MG63 (cell line): ENCODE data around the gene SYT1. TPM values are rescaled to one million over a fixed set of nuclear protein-coding genes. Genes with fewer than 3 reads are reported as not detected.

Source experiments
- DNase-seq: peaks from one replicate; pipeline ENCODE4 v3.0.0-alpha.2; 2020
- H3K27me3 ChIP-seq: fragments of 250-450 bp; sonication (Bioruptor Pico); 2 replicates; pipeline ENCODE4 v1.5.1; 2020; ENCODE audit warnings: mild to moderate bottlenecking, moderate library complexity
- H3K36me3 ChIP-seq: fragments of 250-450 bp; sonication (Bioruptor Pico); 2 replicates; pipeline ENCODE4 v1.5.1; 2020; ENCODE audit warnings: mild to moderate bottlenecking, moderate library complexity
- H3K4me3 ChIP-seq: fragments of 250-450 bp; sonication (Bioruptor Pico); 2 replicates; pipeline ENCODE4 v1.5.1; 2020; ENCODE audit warnings: mild to moderate bottlenecking, moderate library complexity
- H3K9me3 ChIP-seq: fragments of 250-450 bp; sonication (Bioruptor Pico); 2 replicates; pipeline ENCODE4 v1.5.1; 2020; ENCODE audit warnings: mild to moderate bottlenecking, moderate library complexity
- total RNA-seq: library from RNA; depleted of rRNA; stranded (reverse); fragments of >200 nt; shearing (Covaris generic); gene quantifications from 2 replicates; pipeline ENCODE4 v1.2.3, GENCODE V29; 2014; ENCODE audit warnings: low replicate concordance

The SYT1 gene
- total RNA-seq, 1 experiment from 2014 or later = not detected

DNA sequence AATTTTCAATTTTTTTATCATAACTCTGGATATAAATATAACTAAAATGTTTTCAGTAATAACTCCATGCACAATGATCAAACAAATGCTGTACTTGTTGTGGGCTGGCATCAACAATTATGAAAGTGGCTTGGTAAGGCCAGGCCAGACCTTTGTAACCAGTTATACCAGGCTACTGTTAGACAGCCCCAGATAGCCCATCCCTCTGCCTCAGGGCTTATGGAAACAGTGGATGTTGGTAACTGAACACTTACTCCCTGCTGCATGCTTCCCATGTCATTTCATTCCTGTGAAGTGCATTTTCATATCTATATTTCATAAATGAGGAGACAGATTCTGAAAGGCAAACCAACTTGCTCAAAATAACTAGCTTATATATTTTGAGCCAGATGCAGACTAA, 195.0 kb downstream of the SYT1 start:
- DNase-seq = no peak
- Histone ChIP-seq H3K4me3 (no peak overlapping the region), H3K9me3 (no peaks in the 10 kb centered on the region), H3K36me3 (no peaks in the 10 kb centered on the region), H3K27me3 (no peaks in the 10 kb centered on the region)

DNA sequence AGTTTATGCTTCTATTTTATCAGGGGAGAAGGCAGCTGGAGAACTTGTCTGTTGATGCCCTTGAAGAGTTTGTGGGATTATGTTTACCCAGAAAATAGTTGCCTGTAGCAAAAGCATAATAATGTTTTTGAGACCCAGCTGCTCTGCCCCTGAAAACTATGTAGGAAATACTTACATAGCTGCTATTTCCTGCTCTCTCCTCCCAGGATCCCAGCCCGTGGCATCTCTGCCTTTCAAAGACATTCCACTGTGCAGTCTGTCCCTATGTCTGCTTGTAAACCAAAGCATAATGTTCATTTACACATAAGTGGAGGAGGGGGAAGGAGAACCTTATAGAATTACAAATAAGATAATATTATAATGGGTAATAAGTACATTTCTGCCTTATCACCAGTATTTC, 198.7 kb downstream of the SYT1 start:
- H3K36me3 ChIP-seq = no peaks in the 10 kb centered on the region
- no peaks in the 10 kb centered on the region for H3K27me3 ChIP-seq
- no peaks in the 10 kb centered on the region for H3K9me3 ChIP-seq
- no peak for DNase-seq
- H3K4me3 ChIP-seq = no peak overlapping the region

DNA sequence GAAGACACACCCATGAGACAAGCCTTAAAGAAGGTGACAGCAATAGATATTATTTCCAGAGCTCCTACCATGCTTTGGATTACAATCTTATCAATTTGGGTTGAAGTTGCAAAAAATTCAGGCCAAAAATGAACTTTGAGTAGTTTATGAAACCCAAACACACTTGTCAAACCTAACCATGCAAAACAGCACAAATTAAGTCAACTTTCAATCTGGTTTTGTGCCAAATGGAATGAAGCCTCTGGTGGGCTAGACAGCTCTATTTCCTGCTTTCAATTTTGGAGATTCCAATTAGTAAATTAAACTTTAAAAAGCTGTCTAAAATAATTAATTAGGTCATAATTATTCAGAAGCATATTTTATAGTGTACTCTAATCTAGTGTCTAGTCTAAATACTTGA, 203.4 kb downstream of the SYT1 start:
- Histone ChIP-seq H3K9me3 (no peaks in the 10 kb centered on the region), H3K4me3 (no peak overlapping the region), H3K36me3 (no peaks in the 10 kb centered on the region), H3K27me3 (no peaks in the 10 kb centered on the region)
- no peak for DNase-seq

DNA sequence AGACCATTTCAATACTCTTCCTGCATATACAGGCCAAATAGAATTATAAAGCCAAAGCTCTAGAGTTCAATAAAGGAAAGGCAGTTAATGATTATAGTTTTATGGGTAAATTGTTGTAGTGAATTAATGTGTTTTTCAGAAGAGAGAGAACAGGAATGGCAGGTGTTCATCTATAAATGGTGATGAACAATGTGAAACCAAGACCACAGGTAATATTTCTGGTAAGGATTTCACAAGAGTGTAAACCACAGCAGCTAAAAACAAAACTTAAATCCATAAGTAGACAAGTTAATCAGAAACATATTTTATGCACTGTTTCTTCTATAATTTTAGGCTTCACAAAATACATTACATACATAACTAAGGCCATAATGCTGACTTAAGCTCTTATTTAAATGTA, 204.4 kb downstream of the SYT1 start:
- Histone ChIP-seq H3K4me3 (no peak overlapping the region), H3K9me3 (no peaks in the 10 kb centered on the region), H3K36me3 (no peaks in the 10 kb centered on the region), H3K27me3 (no peaks in the 10 kb centered on the region)
- DNase-seq = no peak

DNA sequence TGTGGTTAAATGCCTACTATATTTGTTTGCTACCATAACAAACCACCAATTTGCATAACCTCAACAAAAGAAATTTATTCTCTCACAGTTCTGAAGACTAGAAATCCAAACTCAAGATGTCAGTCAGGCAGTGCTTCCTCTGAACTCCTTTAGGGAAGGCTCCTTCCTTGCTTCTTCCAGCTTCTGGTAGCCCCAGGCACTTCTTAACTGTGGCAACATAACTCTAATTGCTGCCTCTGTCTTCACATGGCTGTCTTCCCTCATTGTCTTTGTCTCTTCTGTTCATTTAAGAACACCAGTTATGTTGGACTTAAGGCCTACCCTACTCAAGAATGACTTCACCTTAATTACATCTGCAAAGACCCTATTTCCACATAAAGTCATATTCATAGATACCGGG, 206.9 kb downstream of the SYT1 start:
- no peak for DNase-seq
- Histone ChIP-seq H3K9me3 (no peaks in the 10 kb centered on the region), H3K27me3 (no peaks in the 10 kb centered on the region), H3K36me3 (no peaks in the 10 kb centered on the region), H3K4me3 (no peak overlapping the region)

DNA sequence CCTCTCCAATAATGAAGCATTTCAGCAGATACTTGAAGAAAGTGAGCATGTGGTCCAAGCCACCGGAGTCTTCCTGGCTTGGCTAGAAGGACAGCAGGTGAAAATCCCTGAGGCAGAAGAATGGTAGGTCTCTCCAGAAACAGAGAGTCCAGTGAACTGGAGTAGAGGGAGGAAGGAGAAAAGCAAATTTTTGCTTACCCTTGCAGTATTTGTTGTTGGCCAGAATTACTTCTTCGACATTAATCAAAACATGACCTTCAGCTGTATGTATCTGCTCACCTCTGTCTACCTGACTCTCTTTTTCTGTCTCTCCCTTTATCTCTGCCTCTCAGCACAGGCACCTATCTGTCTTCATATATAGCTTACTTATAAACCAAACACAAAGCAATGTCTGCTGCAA, 208.9 kb downstream of the SYT1 start:
- H3K27me3 ChIP-seq = no peaks in the 10 kb centered on the region
- H3K9me3 ChIP-seq = no peaks in the 10 kb centered on the region
- H3K4me3 ChIP-seq = no peak overlapping the region
- DNase-seq = no peak
- no peaks in the 10 kb centered on the region for H3K36me3 ChIP-seq

DNA sequence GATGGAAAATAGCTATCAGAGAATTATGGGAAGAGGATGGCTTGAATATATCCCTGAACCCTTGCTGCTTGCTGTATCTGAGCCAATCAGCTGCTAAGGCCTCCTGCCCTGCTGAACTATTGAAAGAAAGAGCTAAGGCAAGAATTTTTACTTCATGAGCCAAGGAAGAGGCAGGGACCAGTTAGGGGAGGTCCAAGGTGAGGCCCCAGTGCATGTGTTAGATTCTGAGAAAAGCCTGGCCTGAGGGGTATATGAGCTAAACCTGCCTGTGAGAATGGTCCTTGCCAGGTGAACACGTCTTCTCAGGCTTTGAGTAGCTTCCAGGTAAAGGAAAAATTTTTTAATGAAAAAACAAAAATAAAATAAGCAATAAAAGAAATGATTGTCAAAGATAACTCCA, 218.0 kb downstream of the SYT1 start:
- no peaks in the 10 kb centered on the region for H3K9me3 ChIP-seq
- no peaks in the 10 kb centered on the region for H3K27me3 ChIP-seq
- H3K4me3 ChIP-seq = no peak overlapping the region
- no peaks in the 10 kb centered on the region for H3K36me3 ChIP-seq
- DNase-seq = no peak

DNA sequence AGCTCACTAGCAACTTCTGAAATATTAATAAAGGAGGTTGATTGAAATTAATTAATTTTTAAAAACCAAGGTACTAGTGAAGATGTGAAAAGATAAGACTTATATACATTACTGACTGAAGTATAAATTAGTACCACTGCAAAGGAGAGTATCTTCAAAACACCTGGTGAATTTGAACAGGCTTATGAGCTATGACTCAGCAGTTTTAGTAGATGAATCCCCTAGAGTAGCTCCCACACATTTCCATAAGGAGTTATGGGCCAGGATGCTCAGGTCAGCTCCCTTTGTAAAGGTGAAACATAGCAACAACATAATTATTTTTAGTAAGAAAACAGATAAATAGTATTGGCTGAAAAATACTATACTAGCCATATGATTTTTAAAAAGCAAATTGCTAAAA, 218.6 kb downstream of the SYT1 start:
- no peaks in the 10 kb centered on the region for H3K27me3 ChIP-seq
- no peak overlapping the region for H3K4me3 ChIP-seq
- H3K9me3 ChIP-seq = no peaks in the 10 kb centered on the region
- no peaks in the 10 kb centered on the region for H3K36me3 ChIP-seq
- no peak for DNase-seq

DNA sequence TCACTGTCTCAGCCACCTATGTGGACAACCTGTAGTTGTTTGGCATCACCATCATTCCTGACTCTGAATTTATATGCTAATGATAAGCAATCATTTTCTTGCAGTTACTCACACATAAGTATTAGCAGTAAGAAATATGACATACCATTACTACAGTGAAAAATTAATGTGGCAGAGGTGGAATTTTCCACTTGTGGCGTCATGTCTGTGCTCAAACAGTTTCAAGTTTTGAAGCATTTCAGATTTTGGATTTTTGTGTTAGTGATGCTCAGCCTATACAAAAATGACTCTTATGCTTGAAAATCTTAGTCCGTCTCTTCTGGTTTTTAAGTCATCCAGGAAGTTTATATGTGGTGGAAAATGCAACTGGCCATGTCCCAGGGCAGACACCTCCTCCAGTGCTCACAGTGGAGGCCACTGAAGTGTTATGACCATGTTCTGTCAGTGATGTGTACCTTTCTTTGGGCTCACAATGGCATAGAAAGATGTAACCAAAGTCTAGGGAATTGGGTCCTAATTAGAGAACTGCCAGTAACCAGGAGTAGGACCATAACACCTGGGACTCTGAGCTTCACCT, 220.6 kb downstream of the SYT1 start:
- H3K36me3 ChIP-seq = no peaks in the 10 kb centered on the region
- DNase-seq = no peak
- no peaks in the 10 kb centered on the region for H3K27me3 ChIP-seq
- H3K9me3 ChIP-seq = no peaks in the 10 kb centered on the region
- no peak overlapping the region for H3K4me3 ChIP-seq

DNA sequence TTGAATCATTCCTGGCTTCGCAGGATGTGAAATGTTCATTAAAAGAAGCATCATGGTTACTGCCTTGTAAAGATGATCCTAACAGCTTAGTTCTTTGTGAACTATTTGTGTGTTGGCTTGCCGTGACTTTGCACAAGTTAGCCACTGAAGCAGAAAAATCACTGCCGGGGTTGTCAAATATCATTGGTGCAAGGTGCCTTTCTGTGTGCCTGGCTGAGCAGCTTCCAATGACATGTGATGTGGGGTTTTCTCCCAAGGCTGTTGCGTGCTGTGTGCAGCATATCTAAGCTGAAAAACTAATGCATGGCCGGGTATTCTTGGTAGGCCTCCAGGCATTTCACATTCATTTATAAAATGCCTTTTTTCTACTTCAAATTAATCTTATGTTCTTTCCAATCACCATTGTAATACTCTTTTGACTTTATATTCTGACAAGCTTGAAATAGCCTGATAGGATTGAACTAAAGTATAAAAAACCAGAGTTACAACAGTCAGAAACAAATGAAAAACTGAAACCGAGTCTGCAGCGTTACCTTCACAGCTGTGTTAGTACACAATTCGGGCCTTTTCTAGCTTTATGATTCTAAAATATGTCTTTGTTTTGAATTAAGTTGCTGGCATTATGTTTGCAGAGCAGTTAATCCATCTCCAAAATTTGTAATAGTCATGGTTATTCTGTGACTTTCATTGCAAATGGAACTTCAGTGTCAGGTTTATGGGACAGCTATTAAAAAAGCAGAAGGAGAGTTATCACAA, 222.1 kb downstream of the SYT1 start:
- no peak for DNase-seq
- no peaks in the 10 kb centered on the region for H3K9me3 ChIP-seq
- no peaks in the 10 kb centered on the region for H3K27me3 ChIP-seq
- H3K4me3 ChIP-seq = no peak overlapping the region
- no peaks in the 10 kb centered on the region for H3K36me3 ChIP-seq

DNA sequence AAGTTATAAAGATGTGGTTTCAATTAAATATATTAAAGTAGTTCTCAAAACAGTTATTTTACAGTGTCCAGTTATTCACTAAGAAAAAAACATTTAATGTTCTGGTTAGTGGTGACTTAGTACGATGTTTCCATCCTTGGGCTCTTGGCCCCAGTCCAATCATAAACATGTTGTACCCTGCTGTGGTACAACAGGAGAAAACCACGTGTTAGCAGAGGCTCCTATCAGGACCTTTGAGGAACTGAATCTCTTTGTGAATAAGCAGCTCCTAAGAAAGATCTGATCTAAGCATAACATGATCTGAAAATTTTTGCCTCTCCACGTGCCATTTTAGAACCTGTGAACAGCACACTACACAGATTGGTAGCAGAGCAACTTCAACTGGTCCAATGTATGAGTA, 234.0 kb downstream of the SYT1 start:
- no peak overlapping the region for H3K4me3 ChIP-seq
- no peak for DNase-seq
- H3K9me3 ChIP-seq = no peaks in the 10 kb centered on the region
- H3K36me3 ChIP-seq = no peaks in the 10 kb centered on the region
- no peaks in the 10 kb centered on the region for H3K27me3 ChIP-seq

DNA sequence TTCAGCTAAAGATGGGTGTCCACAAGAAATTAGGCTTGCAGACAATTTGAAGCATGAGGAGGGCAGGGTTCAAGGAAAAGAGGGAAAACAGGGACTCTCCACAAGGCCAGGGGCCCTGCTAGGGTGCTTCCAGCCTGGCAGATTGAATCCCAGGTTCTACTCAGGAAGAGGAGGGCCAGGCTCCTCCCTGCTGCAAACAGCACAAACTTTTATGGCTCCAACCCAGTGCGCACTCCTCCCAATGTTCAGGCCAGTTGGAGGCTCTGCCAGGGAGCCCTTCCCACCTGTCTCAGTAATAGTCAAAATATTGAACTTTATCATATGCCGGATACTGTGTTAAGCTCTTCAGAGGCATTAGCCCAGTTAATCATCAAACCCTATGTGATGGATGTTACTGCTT, 244.4 kb downstream of the SYT1 start:
- no peak for DNase-seq
- no peaks in the 10 kb centered on the region for H3K9me3 ChIP-seq
- H3K27me3 ChIP-seq = no peaks in the 10 kb centered on the region
- no peak overlapping the region for H3K4me3 ChIP-seq
- H3K36me3 ChIP-seq = no peaks in the 10 kb centered on the region

DNA sequence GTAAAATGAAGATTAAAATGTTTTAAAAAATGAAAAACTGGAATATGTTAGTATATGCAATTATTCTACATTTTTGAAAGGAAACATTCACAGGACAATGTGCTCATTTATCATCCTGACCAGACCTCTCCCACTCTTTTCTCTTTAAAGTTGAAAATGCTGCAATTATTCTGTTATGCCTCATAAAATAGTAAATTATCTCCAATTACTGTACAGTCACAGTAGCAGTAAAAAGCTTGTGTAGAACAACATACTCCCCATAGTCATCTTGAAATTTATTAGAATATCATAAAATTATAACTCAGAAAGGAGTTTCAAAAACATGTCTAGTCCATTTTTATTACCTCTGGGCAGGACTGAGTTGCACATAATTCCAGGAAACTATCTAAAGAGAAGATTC, 250.3 kb downstream of the SYT1 start:
- H3K9me3 ChIP-seq = no peaks in the 10 kb centered on the region
- no peak for DNase-seq
- H3K36me3 ChIP-seq = no peaks in the 10 kb centered on the region
- H3K4me3 ChIP-seq = no peak overlapping the region
- no peaks in the 10 kb centered on the region for H3K27me3 ChIP-seq

DNA sequence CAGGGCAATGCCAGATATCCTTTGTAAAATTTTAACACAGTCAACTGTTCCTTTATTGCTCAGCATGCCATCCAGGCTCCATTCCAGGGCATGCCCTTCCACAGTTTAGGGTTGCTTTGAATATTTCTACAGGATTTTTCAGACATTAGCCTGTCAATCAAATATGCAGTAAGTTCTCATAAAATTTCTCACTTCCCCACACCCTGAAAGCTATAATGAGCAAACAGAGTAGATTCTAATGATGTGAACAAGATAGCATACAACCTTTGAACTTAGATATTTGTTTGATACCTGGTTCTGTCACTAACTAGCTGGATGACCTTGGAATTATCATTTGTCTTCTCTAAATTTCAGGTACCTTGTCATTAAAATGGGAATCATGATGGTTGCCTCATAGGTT, 251.2 kb downstream of the SYT1 start:
- H3K36me3 ChIP-seq = no peaks in the 10 kb centered on the region
- H3K9me3 ChIP-seq = no peaks in the 10 kb centered on the region
- no peaks in the 10 kb centered on the region for H3K27me3 ChIP-seq
- no peak overlapping the region for H3K4me3 ChIP-seq
- no peak for DNase-seq

DNA sequence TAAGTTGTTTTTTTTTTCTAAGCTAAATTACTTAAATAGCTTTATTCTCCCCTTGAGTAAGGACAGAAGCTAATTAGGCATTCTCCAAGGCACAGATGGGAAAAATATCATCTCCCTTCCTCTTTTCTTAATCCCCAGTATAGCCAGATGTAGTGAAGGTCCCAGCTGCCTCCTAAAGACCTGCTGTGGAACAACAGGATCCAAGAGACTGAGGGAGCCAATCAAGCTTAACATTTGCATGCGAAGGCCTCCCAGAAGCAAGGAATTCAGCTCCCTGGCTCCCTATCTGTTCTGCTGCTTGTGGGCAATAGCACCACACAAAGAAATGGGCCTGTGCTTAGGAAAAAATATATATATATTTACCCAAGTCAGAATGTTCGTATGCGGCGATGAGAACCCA, 255.2 kb downstream of the SYT1 start:
- no peaks in the 10 kb centered on the region for H3K27me3 ChIP-seq
- DNase-seq = no peak
- H3K4me3 ChIP-seq = no peak overlapping the region
- no peaks in the 10 kb centered on the region for H3K36me3 ChIP-seq
- H3K9me3 ChIP-seq = no peaks in the 10 kb centered on the region

DNA sequence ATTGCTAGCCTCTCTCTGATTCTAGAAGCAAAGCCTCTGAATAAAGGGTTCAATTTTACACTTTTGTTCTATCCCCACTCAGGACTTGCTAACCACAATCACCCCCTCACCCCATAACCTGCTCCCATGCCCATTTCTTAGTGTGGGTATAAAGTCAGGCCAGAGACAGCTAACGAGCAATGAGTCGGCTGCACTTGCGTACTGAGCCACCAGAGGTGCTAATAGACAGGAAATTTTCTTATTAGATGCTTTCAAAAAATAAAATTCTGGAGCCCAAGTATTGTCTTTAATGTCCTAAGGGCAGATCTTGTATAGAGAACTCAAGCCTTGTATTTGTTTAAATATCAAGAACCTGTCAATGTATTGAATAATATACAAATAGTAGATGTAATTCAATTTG, 256.9 kb downstream of the SYT1 start:
- no peak for DNase-seq
- Histone ChIP-seq H3K9me3 (no peaks in the 10 kb centered on the region), H3K4me3 (no peak overlapping the region), H3K36me3 (no peaks in the 10 kb centered on the region), H3K27me3 (no peaks in the 10 kb centered on the region)

DNA sequence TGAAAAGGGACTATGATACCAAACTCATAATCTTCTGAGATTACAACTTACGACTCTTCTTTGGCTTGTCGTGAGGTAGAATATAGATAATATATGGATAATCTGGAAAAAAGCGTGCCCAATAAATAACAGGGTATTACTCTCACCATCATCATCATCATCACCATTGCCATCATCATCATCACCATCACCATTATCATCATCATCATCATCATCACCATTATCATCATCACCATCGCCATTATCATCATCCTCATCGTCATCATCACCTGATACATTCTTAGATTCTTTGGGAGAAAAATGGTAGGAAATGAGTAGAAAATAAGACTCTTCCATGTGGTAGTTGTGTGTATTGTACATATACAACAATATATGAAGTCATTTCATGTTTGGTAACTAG, 259.8 kb downstream of the SYT1 start:
- DNase-seq = no peak
- H3K4me3 ChIP-seq = no peak overlapping the region
- H3K27me3 ChIP-seq = no peaks in the 10 kb centered on the region
- no peaks in the 10 kb centered on the region for H3K36me3 ChIP-seq
- no peaks in the 10 kb centered on the region for H3K9me3 ChIP-seq

DNA sequence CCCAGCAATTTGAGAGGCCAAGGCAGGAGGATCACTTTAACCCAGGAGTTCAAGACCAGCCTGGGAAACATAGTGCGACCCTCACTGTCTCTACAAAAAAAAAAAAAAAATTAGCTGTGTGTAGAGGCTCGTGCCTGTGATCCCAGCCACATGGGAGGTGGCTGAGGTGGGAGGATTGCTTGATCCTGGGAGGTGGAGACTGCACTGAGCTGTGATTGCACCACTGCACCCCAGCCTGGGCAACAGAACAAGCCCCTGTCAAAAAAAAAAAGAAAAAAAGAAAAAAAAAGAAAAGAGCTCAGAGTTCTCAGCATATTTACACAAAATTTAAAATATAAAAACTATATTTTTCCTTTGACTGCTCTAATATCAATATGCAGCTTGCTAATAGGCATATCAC, 260.8 kb downstream of the SYT1 start:
- H3K36me3 ChIP-seq = no peaks in the 10 kb centered on the region
- H3K9me3 ChIP-seq = no peaks in the 10 kb centered on the region
- H3K27me3 ChIP-seq = no peaks in the 10 kb centered on the region
- no peak for DNase-seq
- no peak overlapping the region for H3K4me3 ChIP-seq
